GM12872 (cell line): ENCODE data around the gene RBM42.

ENCODE experiments used
- CTCF ChIP-seq: IDR thresholded peaks from 3 replicates; pipeline ENCODE4 v1.5.1; 2011; ENCODE audit warnings: low read depth, mild to moderate bottlenecking, low read length, moderate library complexity; ENCODE audit not compliant: insufficient read depth

Gene RBM42

GRCh38 chr19:35645680-35646511 is 17.1 kb downstream of the RBM42 start:
- no peak for TF ChIP-seq CTCF

GRCh38 chr19:35648017-35648961 is 19.5 kb downstream of the RBM42 start, which contains the start of gene COX6B1:
Gene COX6B1 (plus strand): TSS chr19:35648323. CDS start chr19:35651244, 2,921 bp downstream.
- TF ChIP-seq CTCF = no peak

GRCh38 chr19:35650581-35650980 is 21.7 kb downstream of the RBM42 start:
- no peak for TF ChIP-seq CTCF

- no peak for TF ChIP-seq CTCF
Measured at GRCh38 chr19:35655600-35655999, 26.8 kb downstream of the RBM42 start.

GRCh38 chr19:35656700-35657099 is 27.9 kb downstream of the RBM42 start:
- no peak for TF ChIP-seq CTCF

- peak; percentile 49; the same call in 2 of the 3 replicates for TF ChIP-seq CTCF
Measured at GRCh38 chr19:35657904-35658700, 29.3 kb downstream of the RBM42 start.
